CD4-positive, alpha-beta T cell (primary cell): Measurements from ENCODE around the gene KCNH2. TPM values are rescaled to one million over a fixed set of nuclear protein-coding genes. Genes with fewer than 3 reads are reported as not detected.

Experiments
- ATAC-seq: fragments of 200-7000 bp; cut with Tn5 transposase; one replicate; pipeline ENCODE4 v1.10.0; 2022; ENCODE audit warnings: mild to moderate bottlenecking; ENCODE audit not compliant: poor library complexity
- CTCF ChIA-PET: fragments of 350-600 bp; sonication (Branson Sonifier 250); formaldehyde crosslinking; loops from one replicate; lab custom pipeline; 2021; ENCODE audit warnings: antibody characterized with exemption, inconsistent platforms; lab: Charles Lee
- POLR2A ChIA-PET: fragments of 350-600 bp; sonication (Branson Sonifier 250); formaldehyde crosslinking; loops from one replicate; lab custom pipeline; 2021; ENCODE audit warnings: antibody characterized with exemption, inconsistent platforms; lab: Charles Lee
- DNase-seq, 14 experiments: peaks; one replicate each; pipeline ENCODE4 v3.0.0-alpha.2; 2013 to 2020; ENCODE audit warnings: mixed read lengths in 2 of 14
- H3K27ac ChIP-seq, 2 donors: one replicate each; pipeline versions ENCODE4 v1.5.1 to v1.7.0; 2013; ENCODE audit warnings: low read length in 2 of 2, low read depth in 1 of 2, mild to moderate bottlenecking in 1 of 2
- H3K27me3 ChIP-seq, 2 experiments: 1 replicate in 1 of 2; 2 replicates in 1 of 2; pipeline versions ENCODE4 v1.6.1 to v1.7.0; 2013; ENCODE audit warnings: low read length in 2 of 2, control low read depth in 1 of 2, mild to moderate bottlenecking in 1 of 2, moderate library complexity in 1 of 2; ENCODE audit not compliant: insufficient read depth in 2 of 2, control insufficient read depth in 1 of 2
- H3K36me3 ChIP-seq: one replicate; pipeline ENCODE4 v1.6.1; 2013; ENCODE audit warnings: low read length, control low read depth; ENCODE audit not compliant: insufficient read depth
- H3K4me1 ChIP-seq: one replicate; pipeline ENCODE4 v1.6.1; 2013; ENCODE audit warnings: low read length, control low read depth; ENCODE audit not compliant: insufficient read depth
- H3K4me3 ChIP-seq: one replicate; pipeline ENCODE4 v1.5.1; 2013; ENCODE audit warnings: mild to moderate bottlenecking, low read length, moderate library complexity
- H3K9me3 ChIP-seq, 2 experiments: 1 replicate in 1 of 2; 2 replicates in 1 of 2; pipeline versions ENCODE4 v1.6.1 to v1.7.0; 2013; ENCODE audit warnings: low read length in 2 of 2, mild to moderate bottlenecking in 2 of 2, control low read depth in 1 of 2, moderate library complexity in 1 of 2; ENCODE audit not compliant: control insufficient read depth in 1 of 2, insufficient read depth in 1 of 2
- H3K27ac Mint-ChIP-seq: one replicate; pipeline ENCODE4 v1.8.0; 2020; ENCODE audit warnings: mixed read lengths
- H3K27me3 Mint-ChIP-seq: one replicate; pipeline ENCODE4 v1.8.0; 2021; ENCODE audit warnings: mixed read lengths
- H3K36me3 Mint-ChIP-seq: one replicate; pipeline ENCODE4 v1.8.0; 2021; ENCODE audit warnings: low read depth, mixed read lengths
- H3K4me1 Mint-ChIP-seq: one replicate; pipeline ENCODE4 v1.8.0; 2021; ENCODE audit warnings: low read depth, mixed read lengths
- H3K4me3 Mint-ChIP-seq: one replicate; pipeline ENCODE4 v1.8.0; 2020; ENCODE audit warnings: mild to moderate bottlenecking, mixed read lengths
- H3K9me3 Mint-ChIP-seq: one replicate; pipeline ENCODE4 v1.8.0; 2020; ENCODE audit warnings: mixed read lengths
- CTCF ChIP-seq: fragments of 200-600 bp; IDR thresholded peaks from one replicate; pipeline ENCODE4 v1.8.0; 2022; ENCODE audit warnings: antibody characterized with exemption, mild to moderate bottlenecking
- intact Hi-C, 2 experiments: fragments of 100-400 bp; cut with DNase I in 1 of 2; cut with micrococcal nuclease in 1 of 2; formaldehyde crosslinking; loops; one replicate each; pipeline versions ENCODE4 v1.15.1 to v1.9.0; 2023 to 2025; cut with DNase I, micrococcal nuclease
- total RNA-seq, 174 experiments: library from RNA in 2 of 174; stranded (reverse) in 2 of 174; gene quantifications; one replicate each; pipeline ENCODE4 v1.2.3 and lab custom pipeline; 2021 to 2026

KCNH2 gene
- total RNA-seq, 2 experiments from 2014 or later = 1.9 to 2.3 TPM

- POLR2A ChIA-PET = no interaction called here
- intact Hi-C loops = no loop called here
- Histone ChIP-seq H3K4me1 (peaks cover 62% of the 10 kb centered on the region), H3K36me3 (peaks cover 5% of the 10 kb centered on the region), H3K27ac (no peak overlapping the region), H3K4me3 (no peak overlapping the region), H3K27me3 (no peaks in the 10 kb centered on the region), H3K9me3 (no peaks in the 10 kb centered on the region)
- ATAC-seq (no peak), DNase-seq (no peak)
- no peaks in the 10 kb centered on the region for H3K9me3 Mint-ChIP-seq
- no peak for TF ChIP-seq CTCF
- CTCF ChIA-PET = no interaction called here
- H3K27ac Mint-ChIP-seq = no peak overlapping the region
- no peaks in the 10 kb centered on the region for H3K27me3 Mint-ChIP-seq
- H3K4me1 Mint-ChIP-seq = peaks cover 47% of the 10 kb centered on the region
- no peaks in the 10 kb centered on the region for H3K36me3 Mint-ChIP-seq
- H3K4me3 Mint-ChIP-seq = no peak overlapping the region
These were observed 20.9 kb upstream of the KCNH2 start for GRCh38 chr7:150999001-150999400.

- no peak overlapping the region for H3K27ac ChIP-seq
- peak in 1 of 14 experiments; percentile 12 for DNase-seq
- H3K27ac Mint-ChIP-seq = peak overlapping the region; percentile 42
- H3K36me3 Mint-ChIP-seq = no peaks in the 10 kb centered on the region
- H3K36me3 ChIP-seq = peaks cover 5% of the 10 kb centered on the region
- H3K9me3 Mint-ChIP-seq = no peaks in the 10 kb centered on the region
- H3K9me3 ChIP-seq = no peaks in the 10 kb centered on the region
- peaks cover 69% of the 10 kb centered on the region for H3K4me1 ChIP-seq
- no peak overlapping the region for H3K4me3 ChIP-seq
- intact Hi-C loops = no loop called here
- H3K27me3 ChIP-seq = no peaks in the 10 kb centered on the region
- peaks cover 51% of the 10 kb centered on the region for H3K4me1 Mint-ChIP-seq
- POLR2A ChIA-PET = interaction anchor here (0.7 to 2.3 kb wide), 2 partner anchors 10 to 12 kb away, joined by 4 to 7 read pairs; no protein-coding TSS in a partner anchor
- TF ChIP-seq CTCF = no peak
- H3K4me3 Mint-ChIP-seq = peak overlapping the region; percentile 7
- H3K27me3 Mint-ChIP-seq = no peaks in the 10 kb centered on the region
- CTCF ChIA-PET = interaction anchor here (1.6 kb wide), 1 partner anchor 20 kb away, joined by 3 read pairs; no protein-coding TSS in a partner anchor
- no peak for ATAC-seq
These were observed 20.2 kb upstream of the KCNH2 start for GRCh38 chr7:150998341-150998740.

- Histone ChIP-seq H3K27me3 (no peaks in the 10 kb centered on the region), H3K36me3 (peaks cover 5% of the 10 kb centered on the region), H3K9me3 (no peaks in the 10 kb centered on the region), H3K4me1 (peaks cover 73% of the 10 kb centered on the region), H3K4me3 (no peak overlapping the region), H3K27ac (no peak overlapping the region)
- no peaks in the 10 kb centered on the region for H3K27me3 Mint-ChIP-seq
- H3K27ac Mint-ChIP-seq = no peak overlapping the region
- DNase-seq (no peak), ATAC-seq (no peak)
- H3K9me3 Mint-ChIP-seq = no peaks in the 10 kb centered on the region
- POLR2A ChIA-PET = interaction anchor here (0.7 to 2.3 kb wide), 3 partner anchors 11 to 16 kb away, joined by 4 to 7 read pairs (median 7); no protein-coding TSS in a partner anchor
- CTCF ChIA-PET = interaction anchor here (1.6 kb wide), 1 partner anchor 20 kb away, joined by 3 read pairs; no protein-coding TSS in a partner anchor
- peak overlapping the region; percentile 58 for H3K4me3 Mint-ChIP-seq
- peaks cover 53% of the 10 kb centered on the region for H3K4me1 Mint-ChIP-seq
- TF ChIP-seq CTCF = no peak
- intact Hi-C loops = no loop called here
- H3K36me3 Mint-ChIP-seq = no peaks in the 10 kb centered on the region
These were observed 19.7 kb upstream of the KCNH2 start for GRCh38 chr7:150997817-150998216.
